Esophagus mucosa (tissue), 1 donor: ENCODE results near the gene PIGL. TPM values are rescaled to one million over a fixed set of nuclear protein-coding genes. Genes with fewer than 3 reads are reported as not detected.
A peak's percentile ranks its signal among the peaks of the same experiment; 100 is the strongest.
"Not testable (repeated sequence)": the region's sequence is repeated elsewhere in the genome, so short reads cannot be mapped to it uniquely, and the experiment has no call there.

Experiments used
- ATAC-seq: fragments of 200-7000 bp; cut with Tn5 transposase; one replicate; pipeline ENCODE4 v1.9.1; 2020
- total RNA-seq: library from RNA; stranded (reverse); gene quantifications from one replicate; pipeline ENCODE4 v1.2.4, GENCODE V29; 2023
- donor health status: DM: yes; HTN: yes; CAD: no.

Gene PIGL
- total RNA-seq, 1 donor from 2014 or later, result 18.9 TPM

DNA sequence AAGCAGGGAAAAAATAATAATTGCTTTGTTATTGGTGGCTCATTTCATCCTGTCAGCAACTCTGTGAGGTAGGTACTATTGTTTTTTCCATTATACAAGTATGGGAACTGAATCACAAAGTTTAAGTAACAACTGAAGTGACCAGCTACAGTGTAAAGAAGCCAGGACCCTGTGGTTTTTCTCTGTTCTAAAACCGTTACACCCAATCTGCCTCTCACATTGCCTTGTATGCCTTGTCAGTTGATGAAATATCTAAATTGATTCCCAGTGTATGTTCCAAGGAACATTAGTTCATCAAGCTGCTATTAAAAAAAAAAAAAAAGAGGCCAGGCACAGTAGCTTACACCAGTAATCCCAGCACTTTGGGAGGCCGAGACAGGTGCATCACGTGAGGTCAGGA, 5.4 kb downstream of the PIGL start:
- ATAC-seq, result no peak

DNA sequence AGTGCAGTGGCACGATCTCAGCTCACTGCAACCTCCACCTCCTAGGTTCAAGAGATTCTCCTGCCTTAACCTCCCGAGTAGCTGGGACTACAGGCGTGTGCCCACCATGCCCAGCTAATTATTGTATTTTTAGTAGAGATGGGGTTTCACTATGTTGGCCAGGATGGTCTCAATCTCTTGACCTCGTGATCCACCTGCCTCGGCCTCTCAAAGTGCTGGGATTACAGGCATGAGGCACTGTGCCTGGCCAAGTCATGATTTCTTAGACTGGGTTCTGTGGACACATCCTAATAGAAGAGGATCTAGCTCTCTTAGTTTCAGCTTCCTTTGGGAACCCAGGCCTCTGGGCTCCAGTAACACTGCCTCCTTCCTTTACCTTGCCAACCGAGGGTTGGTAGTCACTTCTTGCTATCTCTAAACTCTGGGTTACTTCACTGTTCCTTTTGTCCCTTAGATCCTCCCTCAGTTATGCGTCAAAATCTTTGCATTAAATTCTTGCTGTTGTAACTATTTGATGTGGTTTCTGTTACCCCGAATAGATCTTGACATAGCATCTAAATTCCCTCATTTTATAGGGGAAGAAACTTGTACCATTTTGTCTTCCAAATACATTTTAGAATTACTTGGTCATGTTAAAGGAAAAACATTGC, 13.0 kb downstream of the PIGL start:
- not testable (repeated sequence) for ATAC-seq

DNA sequence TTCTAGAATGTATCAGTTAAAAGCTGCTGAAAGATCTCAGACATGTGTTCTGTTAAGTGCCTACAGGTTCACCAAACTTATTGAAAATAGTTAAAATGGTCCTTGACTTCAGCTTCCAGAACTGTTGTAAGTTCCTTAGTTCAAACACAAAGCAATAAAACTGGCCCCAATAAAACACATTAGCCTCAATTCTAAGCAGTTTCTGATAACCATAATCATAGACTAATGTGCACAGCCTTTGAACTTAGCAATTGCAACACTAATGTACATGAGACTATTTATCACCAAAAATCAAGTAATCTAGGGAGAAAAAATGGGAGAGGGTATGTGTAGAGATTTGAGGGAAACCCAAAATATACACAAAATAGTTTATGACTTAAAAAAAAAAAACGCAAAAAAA, 15.4 kb downstream of the PIGL start:
- no peak for ATAC-seq

DNA sequence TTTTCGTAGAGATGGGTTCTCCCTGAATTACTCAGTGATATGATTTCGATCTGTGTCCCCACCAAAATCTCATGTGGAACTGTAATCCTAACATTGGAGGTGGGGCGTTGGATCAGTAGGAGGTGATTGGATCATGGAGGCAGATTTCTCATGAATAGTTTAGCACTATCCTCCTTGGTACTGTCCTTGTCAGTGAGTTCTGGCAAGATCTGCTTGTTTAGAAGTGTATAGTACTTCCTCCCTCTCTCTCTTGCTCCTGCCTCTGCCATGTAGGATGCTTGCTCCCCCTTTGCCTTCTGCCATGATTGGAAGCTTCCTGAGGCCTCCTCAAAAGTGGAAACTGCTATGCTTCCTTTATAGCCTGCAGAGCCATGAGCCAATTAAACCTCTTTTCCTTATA, 22.9 kb downstream of the PIGL start:
- ATAC-seq, result no peak

DNA sequence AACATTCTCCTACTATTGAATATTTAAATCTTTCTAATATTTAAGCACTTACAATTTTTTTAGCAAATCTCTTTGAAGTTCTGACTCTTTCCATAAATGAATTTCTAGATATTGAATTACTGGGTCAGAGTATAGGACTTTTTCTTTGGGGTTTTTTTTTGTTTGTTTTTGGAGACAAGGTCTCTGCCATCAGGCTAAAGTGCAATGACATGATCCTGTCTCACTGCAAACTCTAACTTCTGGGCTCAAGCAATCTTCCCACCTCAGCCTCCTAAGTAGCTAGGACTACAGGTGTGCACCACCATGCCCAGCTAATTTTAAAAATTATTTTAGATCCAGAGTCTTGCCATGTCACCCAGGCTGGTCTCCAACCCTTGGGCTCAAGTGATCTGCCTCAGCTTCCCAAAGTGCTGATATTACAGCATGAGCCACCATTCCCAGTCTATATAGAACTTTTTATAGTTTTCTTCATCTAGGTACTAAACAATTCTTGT, 24.9 kb downstream of the PIGL start:
- no peak for ATAC-seq

DNA sequence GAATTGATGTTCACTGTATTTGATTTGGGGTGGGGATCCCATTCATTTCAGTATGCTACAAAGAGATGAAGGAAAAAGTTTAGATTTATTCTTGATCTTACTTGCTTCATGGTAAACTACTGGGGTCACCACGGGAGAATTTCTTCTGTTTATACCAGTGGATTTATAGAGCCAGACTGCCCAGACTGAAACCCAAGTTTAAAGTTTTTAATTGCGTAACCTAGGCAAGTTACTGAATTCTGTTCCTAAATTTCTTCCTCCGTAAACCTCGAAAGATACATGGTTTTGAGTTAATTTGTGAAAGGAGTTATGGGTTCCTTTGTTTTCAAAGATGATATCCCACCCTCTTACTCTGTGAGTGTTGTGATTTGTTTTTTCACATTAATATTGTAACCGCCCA, 26.4 kb downstream of the PIGL start:
- no peak for ATAC-seq

DNA sequence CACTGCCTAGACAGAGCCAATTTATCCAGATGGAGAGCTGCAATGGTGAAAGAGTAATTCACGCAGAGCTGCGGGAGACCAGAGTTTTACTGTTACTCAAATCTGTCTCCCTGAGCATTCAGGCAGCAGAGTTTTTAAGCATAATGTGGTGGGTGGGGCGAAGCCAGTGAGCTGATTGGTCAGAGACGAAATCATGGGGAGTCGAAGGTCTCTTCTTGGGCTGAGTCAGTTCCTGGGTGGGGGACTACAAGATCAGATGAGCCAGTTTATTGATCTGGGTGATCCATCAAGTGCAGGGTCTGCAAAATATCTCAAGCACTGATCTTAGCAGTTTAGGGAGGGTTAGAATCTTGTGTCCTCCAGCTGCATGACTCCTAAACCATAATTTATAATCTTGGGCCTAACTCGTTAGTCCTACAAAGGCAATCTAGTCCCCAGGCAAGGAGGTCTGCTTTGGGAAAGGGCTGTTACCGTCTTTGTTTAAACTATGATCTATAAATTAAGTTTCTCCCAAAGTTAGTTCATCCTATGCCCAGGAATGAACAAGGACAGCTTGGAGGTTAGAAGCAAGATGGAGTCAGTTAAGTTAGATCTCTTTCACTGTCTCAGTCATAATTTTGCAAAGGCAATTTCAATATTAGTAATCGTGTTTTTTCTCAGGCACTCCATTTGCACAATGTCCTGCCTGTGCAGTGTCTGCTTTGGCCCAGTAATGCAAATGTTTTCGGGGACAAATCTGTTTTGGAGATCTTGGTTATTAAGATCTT, 27.0 kb downstream of the PIGL start:
- no peak for ATAC-seq

DNA sequence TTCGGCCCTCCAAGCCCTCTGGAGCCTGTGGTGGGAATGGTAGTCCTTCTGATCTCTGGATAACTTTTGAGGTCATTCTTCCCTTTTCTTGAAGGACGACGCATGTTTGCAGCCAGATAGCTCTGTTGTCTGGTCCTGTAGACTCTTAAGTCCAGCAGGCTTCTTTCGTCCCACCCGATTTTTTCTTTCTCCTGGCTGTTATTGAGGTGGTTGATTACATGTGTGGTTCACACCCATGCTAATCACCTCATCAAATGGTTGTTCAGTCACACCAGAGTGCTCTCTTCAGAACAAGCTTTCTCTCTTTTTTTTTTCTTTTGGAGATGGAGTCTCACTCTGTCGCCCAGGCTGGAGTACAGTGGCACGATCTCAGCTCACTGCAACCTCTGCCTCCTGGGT, 30.6 kb downstream of the PIGL start:
- ATAC-seq, result no peak

DNA sequence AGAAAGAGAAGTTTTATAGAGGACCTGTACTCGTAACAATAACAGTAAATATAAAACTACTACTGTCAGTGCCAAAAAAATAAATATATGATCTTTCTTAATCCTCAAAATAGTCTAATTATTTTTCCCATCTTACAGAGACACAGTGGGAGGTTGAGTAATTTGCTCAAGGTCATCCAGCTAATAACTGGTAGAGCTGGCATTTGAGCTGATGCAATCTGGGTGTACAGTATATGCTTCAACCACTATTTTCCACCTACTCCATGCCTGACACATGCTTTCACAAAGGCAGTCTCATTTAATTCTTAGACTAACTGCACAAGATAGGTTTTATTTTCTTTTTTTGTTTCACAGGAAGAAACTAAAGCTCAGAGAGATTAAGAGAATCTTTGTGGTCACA, 33.6 kb downstream of the PIGL start:
- peak; percentile 74 for ATAC-seq

DNA sequence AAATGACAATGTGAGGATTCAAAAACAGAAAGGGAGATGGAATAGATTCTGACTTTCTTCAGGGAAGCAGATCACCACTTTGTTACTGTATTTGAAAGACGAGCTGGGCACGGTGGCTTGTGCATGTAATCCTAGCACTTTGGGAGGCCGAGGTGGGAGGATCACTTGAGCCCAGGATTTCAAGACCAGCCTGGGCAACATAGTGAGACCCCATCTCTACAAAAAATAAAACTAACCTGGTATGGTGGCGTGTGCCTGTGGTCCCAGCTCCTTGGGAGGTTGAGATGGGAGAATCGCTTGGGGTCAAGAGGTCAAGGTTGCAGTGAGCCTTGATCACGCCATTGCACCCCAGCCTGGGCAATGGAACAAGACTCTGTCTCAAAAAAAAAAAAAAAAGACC, 34.0 kb downstream of the PIGL start:
- no peak for ATAC-seq

DNA sequence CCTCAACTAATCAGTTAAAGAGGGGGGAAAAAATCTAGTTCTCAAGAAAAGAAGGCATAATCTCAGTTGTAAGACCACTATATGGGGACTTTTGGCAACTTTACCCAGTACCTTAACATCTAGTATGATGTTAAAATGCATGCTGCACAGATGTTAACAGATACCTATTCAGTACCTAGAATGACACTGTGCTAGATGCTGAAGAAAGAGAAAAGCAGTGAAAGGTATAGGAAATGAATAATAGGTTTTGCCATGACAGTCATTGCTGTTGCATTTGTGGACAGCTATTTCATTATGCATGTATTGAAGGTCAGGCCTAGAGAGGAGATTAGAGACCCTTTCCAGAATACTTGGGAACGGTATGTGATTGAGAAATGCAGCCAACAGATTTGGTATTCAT, 34.5 kb downstream of the PIGL start:
- no peak for ATAC-seq

DNA sequence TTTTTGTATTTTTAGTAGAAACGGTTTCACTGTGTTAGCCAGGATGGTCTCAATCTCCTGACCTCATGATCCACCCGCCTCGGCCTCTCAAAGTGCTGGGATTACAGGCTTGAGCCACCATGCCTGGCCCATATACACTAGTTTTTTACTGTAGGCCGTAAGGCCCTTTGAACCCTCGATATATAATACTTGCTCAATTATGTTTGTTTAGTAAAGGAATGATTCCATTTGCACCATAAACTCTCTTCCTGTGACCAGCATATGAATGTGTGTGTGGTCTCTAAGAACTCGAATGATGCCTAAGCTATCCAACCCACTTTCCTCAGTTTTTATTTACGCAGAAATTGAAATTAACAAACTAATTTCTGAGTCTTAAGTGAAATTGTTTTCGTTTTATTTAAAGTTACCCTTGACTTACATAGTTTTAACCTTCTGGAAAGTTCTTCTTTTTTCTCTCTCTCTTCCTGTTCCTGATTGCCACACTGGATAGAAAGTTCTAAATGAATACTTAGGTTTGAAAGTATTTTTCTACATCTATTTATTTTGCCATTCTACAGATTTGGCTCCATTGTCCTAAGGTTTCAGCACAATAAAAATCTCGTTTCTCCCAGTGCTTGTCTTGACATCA, 37.9 kb downstream of the PIGL start:
- no peak for ATAC-seq

DNA sequence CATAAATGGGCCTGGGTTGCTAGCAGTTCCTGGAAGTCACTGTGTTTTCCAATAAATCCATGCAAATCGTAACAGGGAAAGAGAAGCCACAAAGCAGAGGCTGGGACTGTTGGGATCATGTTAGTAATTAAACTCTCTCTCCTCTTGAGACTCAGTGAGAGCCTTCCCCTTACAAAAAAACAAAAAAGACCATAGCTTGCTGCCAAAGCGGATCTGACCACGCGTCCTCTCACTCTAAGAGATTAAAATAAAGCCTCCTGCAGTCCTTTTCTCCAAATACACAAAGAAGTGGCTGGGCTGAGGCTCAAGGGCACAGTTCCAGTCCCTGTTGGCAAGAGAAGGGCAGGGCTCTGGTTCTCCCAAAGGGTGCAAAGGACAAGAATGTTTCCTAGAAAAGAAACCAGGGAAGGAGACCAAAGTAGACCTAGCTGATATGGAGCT, 38.5 kb downstream of the PIGL start:
- no peak for ATAC-seq

DNA sequence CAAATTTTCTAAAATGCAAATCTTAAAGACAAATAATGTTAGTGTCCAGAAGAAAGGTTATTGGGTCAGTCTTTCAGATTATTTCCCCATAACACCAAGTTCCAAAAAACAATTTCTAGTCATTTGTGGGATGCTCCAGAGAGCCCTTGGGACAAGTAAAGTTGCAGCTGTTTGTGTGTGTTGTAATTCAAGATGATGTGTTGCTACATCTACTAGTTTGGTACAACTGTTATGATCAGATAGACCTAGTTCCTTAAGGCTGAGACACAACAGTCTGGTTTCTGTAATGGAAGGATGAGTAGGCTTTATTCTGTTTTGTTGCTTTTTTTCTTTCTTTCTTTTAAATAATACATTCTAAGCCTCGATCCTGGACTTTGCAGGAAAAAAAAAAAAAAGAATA, 41.9 kb downstream of the PIGL start:
- ATAC-seq, result no peak

DNA sequence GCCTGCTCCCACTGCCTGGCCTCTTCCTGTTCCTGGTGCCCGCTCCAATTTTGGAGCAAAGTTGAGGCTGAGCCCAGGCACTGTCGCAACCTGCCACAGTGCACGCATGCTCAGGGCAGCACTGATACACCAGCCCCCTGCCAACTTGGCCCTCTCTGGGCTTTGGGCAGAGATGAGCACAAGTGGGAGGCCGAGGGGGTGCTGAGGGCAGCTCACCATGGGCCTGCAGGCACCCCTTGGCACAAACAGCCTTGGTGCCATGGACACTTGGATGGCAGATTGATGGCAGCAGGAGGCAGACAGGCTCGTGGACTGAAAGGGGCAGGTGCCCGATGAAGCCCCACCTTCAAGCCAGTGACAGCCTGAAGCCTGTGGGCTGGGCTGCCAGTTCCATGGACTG, 42.9 kb downstream of the PIGL start:
- no peak for ATAC-seq

DNA sequence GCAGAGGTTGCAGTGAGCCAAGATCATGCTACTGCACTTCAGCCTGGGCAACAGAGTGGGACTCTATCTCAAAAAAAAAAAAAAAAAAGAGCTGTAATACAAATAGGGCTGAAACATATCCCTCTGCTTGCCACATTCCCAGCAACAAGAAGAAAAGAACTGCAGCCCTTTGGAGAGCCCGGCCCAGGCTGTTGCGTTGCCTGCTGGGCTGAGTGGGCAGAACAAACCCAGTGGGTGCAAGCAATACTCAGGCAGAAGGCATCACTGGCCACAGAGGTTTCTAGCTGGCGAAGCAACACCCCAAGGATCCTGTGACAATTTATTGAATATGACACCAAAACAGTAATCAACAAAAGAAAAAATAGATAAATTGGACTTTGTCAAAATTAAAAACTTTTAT, 44.0 kb downstream of the PIGL start:
- ATAC-seq, result no peak

DNA sequence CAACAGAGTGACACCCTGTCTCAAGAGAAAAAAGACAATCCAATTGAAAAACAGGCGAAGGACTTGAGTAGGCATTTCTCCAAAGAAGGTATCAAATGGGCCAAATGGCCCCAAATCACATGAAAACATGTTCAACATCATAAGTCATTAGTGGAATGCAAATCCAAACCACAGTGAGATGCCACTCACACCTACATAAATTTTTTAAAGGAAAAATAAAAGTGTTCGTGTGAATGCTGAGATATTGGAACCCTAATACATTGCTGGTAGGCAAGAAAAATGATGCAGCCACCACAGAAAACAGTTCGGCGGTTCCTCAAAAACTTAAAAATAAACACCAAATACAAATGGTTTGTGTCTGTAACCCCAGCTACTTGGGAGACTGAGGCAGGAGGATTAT, 45.2 kb downstream of the PIGL start:
- ATAC-seq, result no peak

DNA sequence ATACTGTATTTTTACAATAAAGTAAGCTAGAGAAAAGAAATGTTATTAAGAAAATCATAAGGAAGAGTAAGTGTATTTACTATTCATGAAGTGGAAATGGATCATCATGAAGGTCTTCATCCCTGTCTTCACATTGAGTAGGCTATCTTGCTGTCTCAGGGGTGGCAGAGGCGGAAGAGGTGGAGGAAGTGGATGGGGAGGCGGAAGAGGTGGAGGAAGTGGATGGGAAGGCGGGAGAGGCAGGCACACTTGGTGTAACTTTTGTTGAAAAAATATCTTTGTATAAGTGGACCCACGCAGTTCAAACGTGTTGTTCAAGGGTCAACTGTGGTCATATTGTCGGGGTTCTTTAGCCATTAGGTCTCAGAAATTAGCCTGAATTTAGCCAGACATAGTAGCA, 50.2 kb downstream of the PIGL start:
- no peak for ATAC-seq

DNA sequence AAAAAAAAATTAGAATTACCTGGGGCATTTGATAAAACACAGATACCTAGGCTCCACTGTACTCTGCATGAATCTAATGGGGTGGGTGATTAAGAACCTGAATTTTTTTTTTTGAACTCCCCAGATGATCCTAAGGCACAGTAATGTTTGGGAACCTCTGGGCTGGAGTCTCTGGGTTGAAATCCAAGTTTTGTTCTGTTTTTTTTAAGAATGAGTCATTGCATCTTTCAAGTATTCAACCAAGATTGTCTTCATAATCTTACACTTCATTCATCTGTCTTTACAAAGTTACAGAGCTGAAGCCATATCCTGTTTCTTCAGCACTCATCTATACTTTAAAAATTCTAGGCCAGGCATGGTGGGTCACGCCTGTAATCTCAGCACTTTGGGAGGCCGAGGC, 52.6 kb downstream of the PIGL start:
- no peak for ATAC-seq

DNA sequence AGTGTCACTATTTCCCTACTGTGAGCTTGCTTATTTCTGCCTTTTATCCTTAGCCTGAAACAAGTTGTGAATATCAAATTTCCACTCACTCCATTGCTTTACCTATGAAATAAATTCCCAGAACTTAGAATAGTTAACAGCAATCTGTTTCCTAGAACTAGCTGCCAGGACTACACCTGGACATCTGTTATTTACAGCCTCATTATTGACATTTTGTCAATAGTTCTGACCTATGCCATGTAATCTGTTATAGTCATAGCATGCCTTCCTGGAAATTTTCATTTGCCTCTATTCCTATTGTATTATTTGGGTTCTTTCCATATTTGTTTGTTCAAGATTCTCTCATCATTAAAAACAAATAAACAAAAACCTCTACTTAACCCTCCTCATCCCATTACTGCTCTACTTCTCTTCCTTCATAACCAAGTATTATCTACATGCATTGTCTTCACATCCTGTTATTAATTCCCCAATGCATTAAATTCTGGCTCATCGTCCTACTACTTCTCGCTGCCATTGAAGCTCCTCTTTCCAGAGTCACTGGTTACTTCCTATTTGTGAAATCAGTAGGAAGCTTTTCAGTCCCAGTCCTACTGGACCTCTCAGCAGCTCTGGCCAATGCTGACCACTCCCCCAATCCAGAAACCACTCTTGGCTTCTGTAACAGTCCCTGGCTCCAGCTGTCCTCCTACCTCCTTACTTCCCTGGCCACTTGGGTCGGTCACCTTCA, 55.3 kb downstream of the PIGL start:
- ATAC-seq, result no peak

DNA sequence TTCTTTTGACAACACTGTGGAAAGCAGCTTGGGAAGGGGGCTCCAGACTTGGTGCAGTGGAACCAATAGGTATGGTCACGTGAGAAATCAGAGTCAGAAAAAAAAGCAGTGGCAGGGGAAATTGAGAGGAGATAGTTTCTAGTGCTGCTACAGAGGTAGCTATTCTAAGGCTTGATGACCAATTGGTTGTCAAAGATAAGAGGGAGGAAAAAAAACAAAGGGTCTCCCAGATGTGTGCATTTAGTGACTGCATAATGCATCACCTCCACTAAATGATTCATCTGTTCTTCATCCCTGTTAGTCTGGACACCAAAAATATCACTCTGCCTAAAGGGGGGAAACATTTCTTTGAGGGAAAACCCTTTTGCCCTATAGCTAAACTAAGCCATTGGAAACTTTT, 56.5 kb downstream of the PIGL start:
- no peak for ATAC-seq

DNA sequence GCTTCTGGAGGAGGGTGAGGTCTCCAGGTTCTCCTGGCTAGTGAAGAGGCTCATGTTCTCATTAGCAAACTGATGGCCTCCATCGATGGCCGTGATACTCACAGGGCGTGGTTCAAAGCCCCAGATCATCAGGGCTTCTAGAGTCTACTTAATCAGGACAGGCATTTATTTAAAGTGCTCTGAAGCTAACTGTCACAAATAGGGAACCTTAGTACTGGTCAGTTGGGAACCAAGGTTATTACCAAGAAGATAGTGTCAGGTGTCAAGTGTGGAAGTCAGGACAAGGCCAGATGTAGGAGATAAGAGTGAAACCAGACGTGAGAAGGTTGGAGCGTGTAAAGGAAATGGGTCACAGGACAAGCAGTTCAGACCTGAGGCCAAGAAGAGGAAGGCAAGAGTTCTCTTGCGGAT, 56.9 kb downstream of the PIGL start:
- no peak for ATAC-seq

DNA sequence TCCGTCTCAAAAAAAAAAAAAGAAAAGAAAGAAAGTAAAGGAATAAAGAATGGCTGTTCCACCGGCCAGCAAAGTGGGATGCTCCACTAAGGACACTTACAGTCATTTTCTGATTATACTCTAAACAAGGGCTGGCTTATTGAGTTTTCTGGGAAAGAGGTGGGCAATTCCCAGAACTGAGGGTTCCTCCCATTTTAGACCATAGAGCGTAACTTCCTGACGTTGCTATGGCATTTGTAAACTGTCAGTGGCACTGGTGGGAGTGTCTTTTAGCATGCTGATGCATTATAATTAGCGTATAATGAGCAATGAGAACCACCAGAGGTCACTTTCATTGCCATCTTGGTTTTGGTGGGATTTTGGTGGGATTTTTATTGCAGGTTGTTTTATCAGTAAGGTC, 58.0 kb downstream of the PIGL start:
- no peak for ATAC-seq
